HepG2 (cell line): ENCODE data around the gene KDM4B. TPM values are rescaled to one million over a fixed set of nuclear protein-coding genes. Genes with fewer than 3 reads are reported as not detected.

Experiments
- ATAC-seq: fragments of 200-7000 bp; cut with Tn5 transposase; 3 replicates; pipeline ENCODE4 v1.9.1; 2020; ENCODE audit warnings: mild to moderate bottlenecking, moderate library complexity
- BruUV-seq: library from RNA; stranded (reverse); fragments of 400-500 nt; replicated peaks from 2 replicates; lab custom pipeline; 2021; lab: Mats Ljungman, UMichigan
- CTCF ChIA-PET: fragments of 300-600 bp; formaldehyde crosslinking; extraction: SDS; loops from one replicate; lab custom pipeline; 2021; ENCODE audit warnings: low total read pairs, inconsistent platforms, low intra/inter-chr PET ratio; lab: Yijun Ruan, JAX
- POLR2A ChIA-PET: fragments of 350-600 bp; sonication (Branson Sonifier 250); formaldehyde crosslinking; loops from one replicate; lab custom pipeline; 2020; ENCODE audit warnings: antibody characterized with exemption, inconsistent platforms; lab: Yijun Ruan, JAX
- DNase-seq: peaks from one replicate; pipeline ENCODE4 v3.0.0-alpha.2; 2015; ENCODE audit warnings: low spot score
- FAIRE-seq: peaks from 3 replicates; lab custom pipeline; 2011; peaks lifted over from hg19 to GRCh38; lab: Jason Lieb, UNC
- H2AFZ ChIP-seq: one replicate; pipeline ENCODE4 v1.6.1; 2011; ENCODE audit warnings: low read length, inconsistent platforms
- H3K27ac ChIP-seq: fragments of 300-600 bp; 3 replicates; pipeline ENCODE4 v1.8.0; 2011; ENCODE audit warnings: mixed run types, mild to moderate bottlenecking, mixed read lengths, low read length, inconsistent platforms; ENCODE audit not compliant: insufficient read depth; ENCODE audit errors: extremely low read length
- H3K27me3 ChIP-seq, 2 experiments: fragments of 200-600 bp in 1 of 2; 2 replicates in 1 of 2; 3 replicates in 1 of 2; pipeline versions ENCODE4 v1.6.0 to v1.8.0; 2011; ENCODE audit warnings: low read length in 2 of 2, mild to moderate bottlenecking in 2 of 2, moderate library complexity in 2 of 2, inconsistent platforms in 1 of 2; ENCODE audit not compliant: insufficient read depth in 2 of 2, control insufficient read depth in 1 of 2
- H3K36me3 ChIP-seq, 2 experiments: fragments of 200-600 bp in 1 of 2; replicated peaks in 1 of 2; 2 replicates in 1 of 2; 3 replicates in 1 of 2; pipeline versions ENCODE4 v1.5.1 to v1.8.0; 2011; ENCODE audit warnings: low read length in 2 of 2, inconsistent platforms in 1 of 2; ENCODE audit not compliant: insufficient read depth in 2 of 2, control insufficient read depth in 1 of 2
- H3K4me1 ChIP-seq: 2 replicates; pipeline ENCODE4 v1.5.1; 2012; ENCODE audit warnings: low read length, inconsistent platforms; ENCODE audit not compliant: insufficient read depth
- H3K4me2 ChIP-seq: 2 replicates; pipeline ENCODE4 v1.6.0; 2011; ENCODE audit warnings: low read depth, low read length, inconsistent platforms
- H3K4me3 ChIP-seq, 3 experiments: fragments of 200-600 bp in 1 of 3; sonication (generic), shearing (Covaris generic) in 1 of 3; replicated peaks in 1 of 3; 2 replicates each; pipeline ENCODE4 v1.5.1; 2011 to 2016; ENCODE audit warnings: low read length in 3 of 3, inconsistent platforms in 2 of 3, low read depth in 2 of 3, mild to moderate bottlenecking in 2 of 3, control low read depth in 1 of 3, mixed read lengths in 1 of 3; ENCODE audit not compliant: insufficient read depth in 1 of 3
- H3K79me2 ChIP-seq: one replicate; pipeline ENCODE4 v1.6.1; 2011; ENCODE audit warnings: low read length, inconsistent platforms; ENCODE audit not compliant: insufficient read depth
- H3K9ac ChIP-seq: 2 replicates; pipeline ENCODE4 v1.6.0; 2011; ENCODE audit warnings: mild to moderate bottlenecking, low read depth, low read length, inconsistent platforms; ENCODE audit not compliant: insufficient read depth
- H3K9me3 ChIP-seq: 2 replicates; pipeline ENCODE4 v1.5.1; 2012; ENCODE audit warnings: mild to moderate bottlenecking, low read length
- H4K20me1 ChIP-seq: 2 replicates; pipeline ENCODE4 v1.6.0; 2011; ENCODE audit warnings: inconsistent platforms, mild to moderate bottlenecking, low read length, moderate library complexity; ENCODE audit not compliant: insufficient read depth
- ELF4 ChIP-seq: sonication (generic); formaldehyde crosslinking; IDR thresholded peaks from 2 replicates; pipeline ENCODE4 v1.5.0; 2020; ENCODE audit warnings: missing genetic modification reagents, mild to moderate bottlenecking, moderate library complexity, borderline replicate concordance
- GABPA ChIP-seq, 2 experiments: IDR thresholded peaks; 2 replicates each; pipeline ENCODE4 v1.6.1; 2011 to 2016; ENCODE audit warnings: low read depth in 2 of 2, low read length in 1 of 2, missing biosample characterization in 1 of 2, missing genetic modification characterization in 1 of 2
- HOXA3 ChIP-seq: sonication (generic); formaldehyde crosslinking; IDR thresholded peaks from 2 replicates; pipeline ENCODE4 v1.5.0; 2020; ENCODE audit warnings: missing genetic modification reagents
- MNT ChIP-seq: fragments of 450-650 bp; IDR thresholded peaks from 2 replicates; pipeline ENCODE4 v1.6.1; 2016
- NFKB2 ChIP-seq: sonication (generic); formaldehyde crosslinking; IDR thresholded peaks from 2 replicates; pipeline ENCODE4 v1.4.0; 2020; ENCODE audit warnings: missing genetic modification reagents, borderline replicate concordance
- NRL ChIP-seq: sonication (generic); formaldehyde crosslinking; IDR thresholded peaks from 2 replicates; pipeline ENCODE4 v1.5.0; 2020; ENCODE audit warnings: missing genetic modification reagents, mild to moderate bottlenecking, moderate library complexity, borderline replicate concordance
- STAG1 ChIP-seq: sonication (generic); formaldehyde crosslinking; IDR thresholded peaks from 2 replicates; pipeline ENCODE4 v1.4.0; 2020; ENCODE audit warnings: missing genetic modification reagents
- ZBTB33 ChIP-seq: sonication (generic); formaldehyde crosslinking; IDR thresholded peaks from 2 replicates; pipeline ENCODE4 v1.4.0; 2020; ENCODE audit warnings: missing genetic modification reagents
- ZNF407 ChIP-seq: sonication (generic); formaldehyde crosslinking; IDR thresholded peaks from one replicate; pipeline ENCODE4 v1.5.1; 2020; ENCODE audit warnings: mild to moderate bottlenecking, missing genetic modification reagents; ENCODE audit errors: not compliant biosample characterization
- ZNF484 ChIP-seq: sonication (generic); formaldehyde crosslinking; IDR thresholded peaks from 2 replicates; pipeline ENCODE4 v1.5.1; 2020; ENCODE audit warnings: mild to moderate bottlenecking, low read depth, missing genetic modification reagents, borderline replicate concordance
- ZNF577 ChIP-seq: sonication (generic); formaldehyde crosslinking; IDR thresholded peaks from 2 replicates; pipeline ENCODE4 v1.4.0; 2020; ENCODE audit warnings: mild to moderate bottlenecking, low read depth, missing genetic modification reagents, borderline replicate concordance
- WGBS: methylation state at CpG from one replicate; pipeline ENCODE4 v1.1.6; 2017; ENCODE audit warnings: low lambda C conversion rate; 5-methylcytosine and 5-hydroxymethylcytosine counted together
- in situ Hi-C: cut with HindIII; loops from 2 replicates; pipeline ENCODE4 v1.10.0; 2017; ENCODE audit warnings: low pct_unique_long_range_greater_than_20kb; ENCODE audit not compliant: extremely low pct_ligation_motif_present
- intact Hi-C: fragments of 100-400 bp; cut with micrococcal nuclease; formaldehyde crosslinking; loops from one replicate; pipeline ENCODE4 v1.10.0; 2022; ENCODE audit not compliant: unreplicated experiment
- polyA plus RNA-seq, 8 experiments: library from polyadenylated mRNA; depleted of rRNA in 3 of 8; stranded (reverse) in 7 of 8; unstranded in 1 of 8; fragments of >200 nt; fragmentation: Illumina TruSeq in 4 of 8; extraction: Trizol in 4 of 8; gene quantifications; 2 replicates each; pipeline versions ENCODE4 v1.2.1 to v1.2.3, GENCODE V29; 2011 to 2016; ENCODE audit warnings: low read depth in 4 of 8, missing spikeins in 1 of 8, mixed read lengths in 1 of 8; ENCODE audit not compliant: insufficient read depth in 1 of 8
- total RNA-seq, 5 experiments: library from RNA; depleted of rRNA; stranded (reverse); fragments of >200 nt; fragmentation: Illumina TruSeq; extraction: Trizol; gene quantifications; 2 replicates each; pipeline ENCODE4 v1.2.3, GENCODE V29; 2016; ENCODE audit warnings: low read depth in 1 of 5

The KDM4B gene
- total and polyA plus RNA-seq, 2 of the 13 experiments (the other 11 are each of a cell fraction or from before 2014, with no cell fraction given), result 4.9 to 14.6 TPM

GRCh38 chr19:5137571-5138124, 168.7 kb downstream of the KDM4B start:
- no peak overlapping the region for H3K27ac ChIP-seq
- H4K20me1 ChIP-seq, result no peaks in the 10 kb centered on the region
- ChIA-PET POLR2A (no interaction called here), CTCF (no interaction called here)
- no peak for DNase-seq
- no peak; the same call in 2 of the 3 replicates for ATAC-seq
- peaks cover 17 to 46% of the 10 kb centered on the region in 2 experiments; a peak in 4 of 5 replicates for H3K36me3 ChIP-seq
- FAIRE-seq, result no peak
- no peaks in the 10 kb centered on the region for H3K79me2 ChIP-seq
- H3K4me1 ChIP-seq, result no peaks in the 10 kb centered on the region
- no peaks in the 10 kb centered on the region for H3K9me3 ChIP-seq
- 89% methylated on average over 19 of the region's 29 CpGs for WGBS
- H3K9ac ChIP-seq, result no peak overlapping the region
- intact Hi-C loops (no loop called here), in situ Hi-C loops (no loop called here)
- no peak overlapping the region for H3K4me2 ChIP-seq
- H3K4me3 ChIP-seq, result no peak overlapping the region
- H2AFZ ChIP-seq, result no peak overlapping the region
- no peaks in the 10 kb centered on the region for H3K27me3 ChIP-seq
- no TSS peak for BruUV-seq
- TF ChIP-seq MNT (no peak), HOXA3 (CRISPR knock-in tag) (0 out of 2 replicates have a peak, but pooled peaks have one; percentile 17), ZNF407 (no peak), ZBTB33 (CRISPR knock-in tag) (peak; percentile 92), STAG1 (CRISPR knock-in tag) (peak; percentile 16; the same call in 1 of the 2 replicates), NFKB2 (CRISPR knock-in tag) (no peak), NRL (CRISPR knock-in tag) (no peak), ELF4 (no peak), GABPA (IDR thresholded peaks at IDR 0.05; ENCODE audit: low read depth, low read length) (no peak), GABPA (CRISPR knock-in tag; IDR thresholded peaks at IDR 0.05; ENCODE audit: low read depth) (no peak), ZNF577 (CRISPR knock-in tag) (no peak), ZNF484 (CRISPR knock-in tag) (no peak)
